D721Med (cell line): ENCODE results near the gene RPS6KL1.

Experiments used
- DNase-seq: peaks from one replicate; pipeline ENCODE4 v3.0.0; 2011; ENCODE audit warnings: low spot score; ENCODE audit not compliant: insufficient read length
- FAIRE-seq: peaks from 2 replicates; lab custom pipeline; 2011; peaks lifted over from hg19 to GRCh38; lab: Jason Lieb, UNC
- TF ChIP-seq, protein P1 (sequence below): IDR thresholded peaks from 2 replicates; pipeline ENCODE4 v1.5.1; 2012; ENCODE audit warnings: mild to moderate bottlenecking, control low read depth; ENCODE audit not compliant: insufficient read depth; ENCODE audit errors: missing control alignments

RPS6KL1 gene

DNA sequence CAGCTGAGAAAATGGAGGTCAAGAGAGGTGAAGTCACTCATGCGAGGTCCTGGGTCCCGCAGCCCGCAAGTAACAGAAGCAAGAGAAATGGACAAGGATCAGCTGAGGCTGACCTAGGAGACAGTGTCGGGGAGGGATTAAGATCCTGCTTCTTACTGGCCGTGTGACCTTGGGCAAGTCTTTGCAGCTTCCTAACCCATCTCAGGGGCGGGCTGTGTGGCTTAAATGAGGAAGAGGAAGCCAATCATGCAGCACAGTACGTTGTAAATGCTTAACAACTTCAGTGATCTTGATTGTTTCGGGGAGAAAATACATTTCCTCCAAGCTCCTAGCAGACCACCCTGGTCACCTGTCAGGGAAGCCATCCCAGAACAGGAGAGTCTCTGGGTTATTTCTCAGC lies 39.4 kb upstream of the RPS6KL1 start:
- FAIRE-seq (no peak), DNase-seq (no peak)
- TF ChIP-seq, protein P1, sequence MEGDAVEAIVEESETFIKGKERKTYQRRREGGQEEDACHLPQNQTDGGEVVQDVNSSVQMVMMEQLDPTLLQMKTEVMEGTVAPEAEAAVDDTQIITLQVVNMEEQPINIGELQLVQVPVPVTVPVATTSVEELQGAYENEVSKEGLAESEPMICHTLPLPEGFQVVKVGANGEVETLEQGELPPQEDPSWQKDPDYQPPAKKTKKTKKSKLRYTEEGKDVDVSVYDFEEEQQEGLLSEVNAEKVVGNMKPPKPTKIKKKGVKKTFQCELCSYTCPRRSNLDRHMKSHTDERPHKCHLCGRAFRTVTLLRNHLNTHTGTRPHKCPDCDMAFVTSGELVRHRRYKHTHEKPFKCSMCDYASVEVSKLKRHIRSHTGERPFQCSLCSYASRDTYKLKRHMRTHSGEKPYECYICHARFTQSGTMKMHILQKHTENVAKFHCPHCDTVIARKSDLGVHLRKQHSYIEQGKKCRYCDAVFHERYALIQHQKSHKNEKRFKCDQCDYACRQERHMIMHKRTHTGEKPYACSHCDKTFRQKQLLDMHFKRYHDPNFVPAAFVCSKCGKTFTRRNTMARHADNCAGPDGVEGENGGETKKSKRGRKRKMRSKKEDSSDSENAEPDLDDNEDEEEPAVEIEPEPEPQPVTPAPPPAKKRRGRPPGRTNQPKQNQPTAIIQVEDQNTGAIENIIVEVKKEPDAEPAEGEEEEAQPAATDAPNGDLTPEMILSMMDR: no peak

DNA sequence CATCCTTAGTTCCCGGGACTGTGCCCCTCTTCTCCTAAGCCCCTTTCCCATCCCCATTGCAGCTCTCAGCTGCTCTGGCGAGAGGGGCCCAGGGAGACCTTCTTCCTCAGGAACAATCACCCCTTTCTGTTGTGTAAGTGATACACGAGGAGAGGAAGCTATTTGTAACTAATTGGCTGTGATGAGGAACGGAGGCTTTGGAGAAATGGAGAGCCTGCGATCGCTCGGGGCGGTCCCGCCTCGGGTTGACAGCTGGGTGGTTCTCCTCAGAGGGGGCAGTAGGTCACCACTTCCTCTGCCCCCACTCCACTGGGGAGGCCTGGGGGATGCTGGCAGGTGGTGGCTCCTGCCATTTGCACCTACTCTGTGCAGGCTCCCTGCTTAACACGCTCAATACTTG lies 39.0 kb upstream of the RPS6KL1 start:
- DNase-seq: no peak
- FAIRE-seq: no peak
- TF ChIP-seq, protein P1: no peak

DNA sequence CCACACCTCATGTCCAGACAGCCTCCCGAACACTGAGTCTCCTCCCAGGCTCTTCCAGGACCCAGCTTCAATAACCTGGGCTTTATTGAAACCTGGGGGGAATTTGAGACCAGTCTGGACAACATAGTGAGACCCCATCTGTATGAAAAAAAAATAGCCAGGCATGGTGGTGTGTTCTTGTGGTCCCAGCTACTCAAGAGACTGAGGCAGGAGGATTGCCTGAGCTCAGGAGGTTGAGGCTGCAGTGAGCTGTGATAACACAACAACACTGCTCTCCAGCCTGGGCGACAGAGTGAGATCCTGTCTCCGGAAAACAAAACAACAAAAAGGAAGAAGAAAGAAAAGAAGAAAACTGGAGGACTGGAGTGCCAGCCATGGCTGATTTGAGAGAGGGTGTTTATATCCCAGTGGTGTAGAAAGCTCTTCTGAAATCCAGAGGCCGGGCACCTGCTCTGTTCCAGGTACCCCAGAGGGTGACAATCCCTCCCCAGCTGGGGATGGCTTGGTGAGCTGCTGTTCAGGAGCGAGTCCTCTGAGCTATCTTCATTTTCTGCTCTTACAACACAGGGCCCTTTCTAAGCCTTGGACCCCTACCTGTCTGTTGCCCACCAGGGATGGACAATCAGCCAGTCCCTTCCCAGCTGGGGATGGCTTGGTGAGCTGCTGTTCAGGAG lies 38.3 kb upstream of the RPS6KL1 start:
- DNase-seq (no peak), FAIRE-seq (no peak)
- TF ChIP-seq, protein P1: no peak

DNA sequence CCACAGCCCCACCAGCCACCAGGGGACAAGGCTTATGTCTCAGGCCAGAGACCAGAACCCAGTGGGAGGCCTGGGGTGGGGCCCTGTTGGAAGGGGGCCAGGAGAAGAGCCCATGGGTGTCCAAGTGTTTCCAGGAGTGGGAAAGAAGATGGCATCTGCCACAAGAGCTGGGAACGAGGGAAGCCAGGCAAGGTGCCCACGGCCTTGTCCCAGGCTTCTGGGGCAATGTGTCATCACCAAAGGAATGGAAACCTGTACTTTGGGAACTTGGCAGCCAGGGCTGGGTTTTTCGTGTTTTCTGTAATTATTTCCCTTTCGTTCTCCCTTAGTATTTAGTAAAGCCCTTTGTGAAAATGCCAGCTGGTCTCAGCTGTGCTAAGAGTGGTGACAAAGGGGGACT lies 37.7 kb upstream of the RPS6KL1 start:
- DNase-seq: no peak
- no peak for FAIRE-seq
- TF ChIP-seq, protein P1: no peak

DNA sequence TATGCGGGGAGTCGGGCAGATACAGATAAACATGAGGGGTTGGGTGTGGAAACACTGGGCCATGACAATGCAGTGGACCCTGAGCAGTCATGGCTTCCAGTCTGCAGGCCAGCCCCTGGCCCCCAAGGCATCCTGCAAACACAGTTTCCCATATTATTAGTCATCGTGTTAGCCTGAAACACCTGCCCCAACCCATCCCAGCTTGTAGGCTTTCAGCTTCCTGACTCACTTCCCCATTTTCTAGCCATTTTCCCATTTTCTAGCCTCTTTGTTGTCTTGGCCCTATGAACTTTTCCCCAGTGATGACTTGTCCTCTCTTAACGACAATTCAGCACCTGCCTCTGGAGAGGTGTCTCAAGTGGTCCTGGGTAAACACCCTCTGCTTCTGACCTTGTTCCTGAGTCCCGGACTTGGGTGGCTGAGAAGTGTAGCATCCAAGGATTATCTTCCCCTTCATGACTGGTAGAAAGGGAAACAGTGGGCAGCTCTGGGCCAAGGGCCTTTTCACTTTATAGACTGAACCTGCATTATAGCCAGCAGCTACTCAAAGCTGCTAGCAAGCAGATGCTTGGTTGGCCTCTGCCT lies 36.6 kb upstream of the RPS6KL1 start:
- no peak for FAIRE-seq
- TF ChIP-seq, protein P1: no peak

DNA sequence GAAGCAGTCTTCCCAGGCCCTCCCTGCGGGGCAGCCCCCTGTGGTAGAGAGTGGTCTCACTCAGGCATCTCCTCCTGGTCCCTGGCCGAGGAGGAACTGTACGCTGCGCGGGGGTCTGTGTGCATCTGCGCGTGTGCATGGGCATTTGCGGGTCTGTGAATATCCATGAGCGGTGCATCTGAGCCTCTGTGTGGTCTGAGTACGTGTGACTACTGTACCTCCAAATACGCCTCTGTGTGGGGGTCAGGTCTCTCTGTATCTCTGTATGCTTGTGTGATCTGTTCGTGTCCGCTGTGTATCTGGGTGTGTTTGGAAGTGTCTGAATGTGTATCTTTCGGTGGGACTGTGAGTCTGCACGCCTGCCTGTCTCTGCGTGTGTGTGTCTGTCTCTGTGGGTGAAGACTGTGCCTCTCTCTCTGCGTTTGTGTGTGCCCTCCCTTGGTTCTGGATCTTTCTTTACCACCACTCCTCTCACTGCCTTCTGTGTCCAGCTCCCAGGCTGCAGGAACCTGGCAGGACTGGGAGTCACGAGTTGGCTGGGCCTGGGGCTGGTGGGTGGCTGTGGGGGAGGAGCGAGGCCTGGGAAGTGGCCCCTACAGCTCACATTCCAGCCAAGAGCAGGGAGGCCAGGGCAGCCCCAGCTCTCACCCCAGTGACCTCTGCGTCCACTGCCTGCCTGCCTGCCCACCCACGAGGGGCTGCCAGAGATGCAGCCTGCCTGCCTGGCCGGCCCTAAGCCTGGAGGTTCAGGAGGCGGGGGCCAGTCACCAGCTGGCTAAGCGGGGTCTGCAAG lies 33.4 kb upstream of the RPS6KL1 start:
- DNase-seq: no peak
- no peak for FAIRE-seq
- TF ChIP-seq, protein P1: no peak

More for the DNA sequence above, 36.6 kb upstream of the RPS6KL1 start:
- DNase-seq: no peak

DNA sequence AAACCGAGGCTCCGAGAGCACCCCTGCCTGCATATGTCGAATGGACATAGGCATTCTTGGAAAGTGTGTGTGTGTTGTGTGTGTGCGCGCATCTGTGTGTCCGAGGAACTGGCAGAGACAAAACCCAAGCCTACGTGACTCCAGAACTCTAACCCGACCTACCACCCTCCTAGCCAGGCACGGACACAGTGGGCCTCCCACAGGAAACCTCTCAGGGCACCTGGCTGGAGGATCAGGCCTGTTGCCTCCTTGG lies 32.9 kb upstream of the RPS6KL1 start:
- FAIRE-seq (no peak), DNase-seq (no peak)
- TF ChIP-seq, protein P1: no peak
